Neural cell (in vitro differentiated cells): ENCODE data around the gene B9D1. TPM values are rescaled to one million over a fixed set of nuclear protein-coding genes. Genes with fewer than 3 reads are reported as not detected.

ENCODE experiments used
- H2AFZ ChIP-seq: fragments of 200-600, 300-800 bp; sonication (generic), shearing (Covaris generic); 2 replicates; pipeline ENCODE4 v1.6.0; 2014; ENCODE audit warnings: low read depth, mild to moderate bottlenecking, antibody characterized with exemption, low read length, moderate library complexity
- H3F3A ChIP-seq: fragments of 200-600 bp; shearing (Covaris generic); 2 replicates; pipeline ENCODE4 v1.6.1; 2016; ENCODE audit warnings: mild to moderate bottlenecking, moderate library complexity, mixed read lengths, antibody characterized with exemption, low read length; ENCODE audit not compliant: insufficient read depth, poor library complexity, severe bottlenecking
- H3K27ac ChIP-seq: fragments of 200-600, 300-800 bp; sonication (generic), shearing (Covaris generic); 2 replicates; pipeline ENCODE4 v1.5.1; 2014; ENCODE audit warnings: mild to moderate bottlenecking, low read length, moderate library complexity
- H3K27me3 ChIP-seq: fragments of 300-800, 200-600 bp; sonication (generic), shearing (Covaris generic); 2 replicates; pipeline ENCODE4 v1.6.0; 2014; ENCODE audit warnings: mild to moderate bottlenecking, low read depth, low read length, moderate library complexity; ENCODE audit not compliant: insufficient read depth
- H3K36me3 ChIP-seq: fragments of 300-800, 200-600 bp; sonication (generic), shearing (Covaris generic); 2 replicates; pipeline ENCODE4 v1.5.1; 2014; ENCODE audit warnings: mild to moderate bottlenecking, antibody characterized with exemption, low read length, moderate library complexity; ENCODE audit not compliant: insufficient read depth
- H3K4me2 ChIP-seq: fragments of 300-800, 200-600 bp; sonication (generic), shearing (Covaris generic); 2 replicates; pipeline ENCODE4 v1.6.0; 2014; ENCODE audit warnings: mild to moderate bottlenecking, low read length
- H3K4me3 ChIP-seq: fragments of 300-800, 200-600 bp; sonication (generic), shearing (Covaris generic); 2 replicates; pipeline ENCODE4 v1.5.1; 2014; ENCODE audit warnings: mild to moderate bottlenecking, low read length, moderate library complexity
- H3K79me2 ChIP-seq: fragments of 200-600 bp; shearing (Covaris generic); replicated peaks from 2 replicates; pipeline ENCODE4 v1.6.0; 2014; ENCODE audit warnings: mild to moderate bottlenecking, low read length, moderate library complexity; ENCODE audit not compliant: insufficient read depth
- H3K9ac ChIP-seq: fragments of 300-800, 200-600 bp; sonication (generic), shearing (Covaris generic); 2 replicates; pipeline ENCODE4 v1.6.1; 2016; ENCODE audit warnings: mild to moderate bottlenecking, low read length, mixed read lengths
- H3K9me2 ChIP-seq: fragments of 200-600 bp; shearing (Covaris generic); 2 replicates; pipeline ENCODE4 v1.6.1; 2016; ENCODE audit warnings: mild to moderate bottlenecking, low read length, mixed read lengths; ENCODE audit not compliant: insufficient read depth
- H3K9me3 ChIP-seq: fragments of 200-600, 300-800 bp; sonication (generic), shearing (Covaris generic); 2 replicates; pipeline ENCODE4 v1.6.1; 2016; ENCODE audit warnings: mild to moderate bottlenecking, mixed run types, low read length, moderate library complexity, mixed read lengths
- H4K20me1 ChIP-seq: fragments of 200-600 bp; shearing (Covaris generic); 2 replicates; pipeline ENCODE4 v1.6.1; 2016; ENCODE audit warnings: mild to moderate bottlenecking, mixed run types; ENCODE audit not compliant: insufficient read depth
- CTCF ChIP-seq: fragments of 450-650 bp; IDR thresholded peaks from 2 replicates; pipeline ENCODE4 v1.5.1; 2014; ENCODE audit warnings: antibody characterized with exemption, mild to moderate bottlenecking, moderate library complexity; ENCODE audit not compliant: poor library complexity, severe bottlenecking
- EP300 ChIP-seq: fragments of 450-650 bp; conservative IDR thresholded peaks from 2 replicates; pipeline ENCODE4 v1.6.1; 2014; ENCODE audit warnings: antibody characterized with exemption, mild to moderate bottlenecking, moderate library complexity; ENCODE audit not compliant: poor library complexity, severe bottlenecking
- EZH2 ChIP-seq: fragments of 200-600, 300-800 bp; shearing (Covaris generic), sonication (generic); IDR thresholded peaks from 2 replicates; pipeline ENCODE4 v1.6.1; 2014; ENCODE audit warnings: antibody characterized with exemption, low read length, borderline replicate concordance, mild to moderate bottlenecking; ENCODE audit not compliant: insufficient read depth, poor library complexity, severe bottlenecking
- MXI1 ChIP-seq: fragments of 450-650 bp; conservative IDR thresholded peaks from 2 replicates; pipeline ENCODE4 v1.6.1; 2014; ENCODE audit warnings: antibody characterized with exemption, mild to moderate bottlenecking; ENCODE audit not compliant: poor library complexity, severe bottlenecking
- POLR2AphosphoS5 ChIP-seq: IDR thresholded peaks from 2 replicates; pipeline ENCODE4 v1.6.1; 2012
- RAD21 ChIP-seq: fragments of 450-650 bp; conservative IDR thresholded peaks from 2 replicates; pipeline ENCODE4 v1.6.1; 2014; ENCODE audit warnings: antibody characterized with exemption, mild to moderate bottlenecking, moderate library complexity
- REST ChIP-seq: IDR thresholded peaks from 2 replicates; pipeline ENCODE4 v1.6.1; 2012; ENCODE audit warnings: borderline replicate concordance
- SMC3 ChIP-seq: fragments of 450-650 bp; conservative IDR thresholded peaks from 2 replicates; pipeline ENCODE4 v1.6.1; 2014; ENCODE audit warnings: antibody characterized with exemption, mild to moderate bottlenecking, moderate library complexity; ENCODE audit not compliant: poor library complexity
- TAF1 ChIP-seq: IDR thresholded peaks from 2 replicates; pipeline ENCODE4 v1.6.1; 2012; ENCODE audit warnings: low read depth
- polyA plus RNA-seq: library from polyadenylated mRNA; depleted of rRNA; stranded (reverse); fragments of >200 nt; gene quantifications from 2 replicates; pipeline ENCODE4 v1.2.3, GENCODE V29; 2014

B9D1 gene
- polyA plus RNA-seq, 1 donor from 2014 or later = 32.0 TPM

GRCh38 chr17:19364699-19365498 is 2.4 kb upstream of the B9D1 start:
- Histone ChIP-seq H3K79me2 (peaks cover 7% of the 10 kb centered on the region), H3K4me3 (no peak overlapping the region), H3K9ac (no peak overlapping the region), H4K20me1 (no peaks in the 10 kb centered on the region), H3K36me3 (peaks cover 2% of the 10 kb centered on the region), H3F3A (no peaks in the 10 kb centered on the region), H3K9me3 (no peaks in the 10 kb centered on the region), H3K9me2 (no peaks in the 10 kb centered on the region), H3K27me3 (no peaks in the 10 kb centered on the region), H2AFZ (no peak overlapping the region), H3K27ac (no peak overlapping the region), H3K4me2 (no peak overlapping the region)
- TF ChIP-seq MXI1 = no peak
- no peak for TF ChIP-seq POLR2AphosphoS5
- TF ChIP-seq CTCF = no peak
- no peak for TF ChIP-seq TAF1
- no peak for TF ChIP-seq REST
- TF ChIP-seq EZH2 = no peak

- Histone ChIP-seq H3K9me2 (no peaks in the 10 kb centered on the region), H3K4me2 (no peak overlapping the region), H3K4me3 (no peak overlapping the region), H3K9ac (no peak overlapping the region), H3K27ac (no peak overlapping the region), H4K20me1 (no peaks in the 10 kb centered on the region), H3K27me3 (no peaks in the 10 kb centered on the region), H3K36me3 (peaks cover 7% of the 10 kb centered on the region), H3K79me2 (peaks cover 7% of the 10 kb centered on the region), H3F3A (no peaks in the 10 kb centered on the region), H2AFZ (no peak overlapping the region), H3K9me3 (no peaks in the 10 kb centered on the region)
- TF ChIP-seq MXI1 (no peak), CTCF (no peak), EP300 (no peak), RAD21 (no peak), EZH2 (no peak), SMC3 (no peak), POLR2AphosphoS5 (no peak), TAF1 (no peak), REST (no peak)
Measured at GRCh38 chr17:19363460-19364035, 1.0 kb upstream of the B9D1 start.
